ENCODE data around the gene BRD7.

The BRD7 gene

GRCh38 chr16:50275098-50275415 is 93.7 kb downstream of the BRD7 start:
- no peak overlapping the region for H3K4me3 ChIP-seq (ENCODE audit: low read depth, low read length)
- H3K9me3 ChIP-seq (ENCODE audit: control insufficient read depth, insufficient read depth, low read depth, low read length): no peaks in the 10 kb centered on the region
- H3K4me1 ChIP-seq (ENCODE audit: control insufficient read depth, insufficient read depth, low read length): no peaks in the 10 kb centered on the region
- ChIA-PET POLR2A (interaction anchor here (1.2 to 1.7 kb wide), 3 partner anchors 9 to 26 kb away, joined by 3 to 5 read pairs (median 5); partner anchors contain the start of gene ADCY7), CTCF (interaction anchor here (0.7 to 1.1 kb wide), 4 partner anchors 14 to 390 kb away, joined by 3 read pairs; partner anchors contain the start of gene CNEP1R1)
- TF ChIP-seq TCF7L2 (IDR thresholded peaks at IDR 0.05; ENCODE audit: borderline replicate concordance, low read depth, low read length) (no peak), ZNF335 (tag by site-specific recombination; conservative IDR thresholded peaks at IDR 0.05) (no peak), ZNF24 (tag by site-specific recombination; IDR thresholded peaks at IDR 0.05) (no peak), ZNF37A (tag by site-specific recombination; IDR thresholded peaks at IDR 0.05) (no peak), ZIC2 (tag by site-specific recombination; IDR thresholded peaks at IDR 0.05) (no peak), HOXC10 (CRISPR knock-in tag; IDR thresholded peaks at IDR 0.05) (no peak), ZNF341 (tag by site-specific recombination; IDR thresholded peaks at IDR 0.05; ENCODE audit: low read depth) (no peak), SP3 (tag by site-specific recombination; IDR thresholded peaks at IDR 0.05) (no peak), ATF2 (tag by site-specific recombination; IDR thresholded peaks at IDR 0.05; ENCODE audit: low read depth) (no peak), WT1 (tag by site-specific recombination; IDR thresholded peaks at IDR 0.05) (no peak), ZNF561 (tag by site-specific recombination; IDR thresholded peaks at IDR 0.05; ENCODE audit: borderline replicate concordance) (no peak), GLI2 (tag by site-specific recombination; IDR thresholded peaks at IDR 0.05; ENCODE audit: borderline replicate concordance, low read depth) (no peak), ZNF660 (tag by site-specific recombination; IDR thresholded peaks at IDR 0.05) (no peak)
- no peaks in the 10 kb centered on the region for H3K36me3 ChIP-seq (ENCODE audit: control insufficient read depth in 2 of 2, insufficient read depth in 1 of 2, low read length in 2 of 2)
- no peak overlapping the region for H3K27ac ChIP-seq (ENCODE audit: extremely low read depth, low read depth, low read length)

GRCh38 chr16:50274326-50275097 is 94.3 kb downstream of the BRD7 start:
- no peak overlapping the region for H3K27ac ChIP-seq (ENCODE audit: extremely low read depth, low read depth, low read length)
- ChIA-PET POLR2A (interaction anchor here (1.2 to 1.7 kb wide), 3 partner anchors 8 to 26 kb away, joined by 3 to 5 read pairs (median 5); partner anchors contain the start of gene ADCY7), CTCF (interaction anchor here (0.7 to 0.8 kb wide), 2 partner anchors 249 to 391 kb away, joined by 3 read pairs; partner anchors contain the start of gene CNEP1R1)
- H3K36me3 ChIP-seq (ENCODE audit: control insufficient read depth in 2 of 2, insufficient read depth in 1 of 2, low read length in 2 of 2): no peaks in the 10 kb centered on the region
- no peak for TF ChIP-seq ZNF600 (tag by site-specific recombination; IDR thresholded peaks at IDR 0.05)
- H3K4me1 ChIP-seq (ENCODE audit: control insufficient read depth, insufficient read depth, low read length): no peaks in the 10 kb centered on the region
- no peaks in the 10 kb centered on the region for H3K9me3 ChIP-seq (ENCODE audit: control insufficient read depth, insufficient read depth, low read depth, low read length)
- no peak overlapping the region for H3K4me3 ChIP-seq (ENCODE audit: low read depth, low read length)

GRCh38 chr16:50273888-50274325 is 94.9 kb downstream of the BRD7 start:
- no peak overlapping the region for H3K4me3 ChIP-seq (ENCODE audit: low read depth, low read length)
- H3K4me1 ChIP-seq (ENCODE audit: control insufficient read depth, insufficient read depth, low read length): no peaks in the 10 kb centered on the region
- no peaks in the 10 kb centered on the region for H3K36me3 ChIP-seq (ENCODE audit: control insufficient read depth in 2 of 2, insufficient read depth in 1 of 2, low read length in 2 of 2)
- H3K9me3 ChIP-seq (ENCODE audit: control insufficient read depth, insufficient read depth, low read depth, low read length): no peaks in the 10 kb centered on the region
- ChIA-PET POLR2A (interaction anchor here (1.2 to 1.6 kb wide), 2 partner anchors 22 to 25 kb away, joined by 3 to 5 read pairs; no protein-coding TSS in a partner anchor), CTCF (no interaction called here)
- H3K27ac ChIP-seq (ENCODE audit: extremely low read depth, low read depth, low read length): no peak overlapping the region
- no peak for TF ChIP-seq REPIN1 (tag by site-specific recombination; IDR thresholded peaks at IDR 0.05; ENCODE audit: low read depth)
- TF ChIP-seq PRDM2 (tag by site-specific recombination; IDR thresholded peaks at IDR 0.05; ENCODE audit: borderline replicate concordance): no peak
- TF ChIP-seq ZNF140 (tag by site-specific recombination; IDR thresholded peaks at IDR 0.05): no peak
- TF ChIP-seq ZNF248 (tag by site-specific recombination; IDR thresholded peaks at IDR 0.05): no peak
- TF ChIP-seq ZNF548 (tag by site-specific recombination; IDR thresholded peaks at IDR 0.05): no peak
- TF ChIP-seq KLF17 (tag by site-specific recombination; IDR thresholded peaks at IDR 0.05): no peak
- no peak for TF ChIP-seq ZNF274 (IDR thresholded peaks at IDR 0.05; ENCODE audit: low read length)
- TF ChIP-seq ZNF274 (tag by site-specific recombination; IDR thresholded peaks at IDR 0.05; ENCODE audit: borderline replicate concordance): no peak
- TF ChIP-seq ZNF350 (tag by site-specific recombination; IDR thresholded peaks at IDR 0.05): no peak
- TF ChIP-seq ZNF354C (tag by site-specific recombination; IDR thresholded peaks at IDR 0.05; ENCODE audit: borderline replicate concordance, low read depth): no peak

Data from HEK293 (cell line).